Cardiac fibroblast (primary cell): ENCODE data around the gene STMN3.

ENCODE experiments used
- DNase-seq, 2 donors: peaks; one replicate each; pipeline versions ENCODE4 v3.0.0 to v3.0.0-alpha.2; 2010; ENCODE audit warnings: low read depth in 2 of 2
- H3K4me3 ChIP-seq, 2 donors: replicated peaks in 1 of 2; 1 replicate in 1 of 2; 2 replicates in 1 of 2; pipeline ENCODE4 v1.5.1; 2011; ENCODE audit warnings: low read depth in 2 of 2, low read length in 2 of 2, mild to moderate bottlenecking in 2 of 2, moderate library complexity in 1 of 2
- TF ChIP-seq, protein P1 (sequence below): IDR thresholded peaks from one replicate; pipeline ENCODE4 v1.5.1; 2011; ENCODE audit warnings: low read depth, mild to moderate bottlenecking, low read length, inconsistent platforms

STMN3 gene

DNA sequence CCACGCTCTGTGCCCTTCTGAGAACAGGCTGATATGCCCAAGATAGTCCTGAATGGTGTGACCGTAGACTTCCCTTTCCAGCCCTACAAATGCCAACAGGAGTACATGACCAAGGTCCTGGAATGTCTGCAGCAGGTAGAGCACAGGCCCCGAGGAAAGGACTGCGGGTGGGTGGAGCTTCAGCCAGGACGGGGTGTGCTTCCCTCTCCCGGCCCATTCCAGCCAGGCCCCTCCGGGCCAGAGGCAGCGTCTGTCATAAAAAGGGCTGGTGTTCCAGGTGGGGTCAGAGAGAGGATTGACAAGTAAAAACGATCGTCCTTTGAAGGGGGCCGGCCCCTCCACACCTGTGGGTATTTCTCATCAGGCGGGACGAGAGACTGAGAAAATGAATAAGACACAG lies 6.1 kb upstream of the STMN3 start:
- TF ChIP-seq, protein P1, sequence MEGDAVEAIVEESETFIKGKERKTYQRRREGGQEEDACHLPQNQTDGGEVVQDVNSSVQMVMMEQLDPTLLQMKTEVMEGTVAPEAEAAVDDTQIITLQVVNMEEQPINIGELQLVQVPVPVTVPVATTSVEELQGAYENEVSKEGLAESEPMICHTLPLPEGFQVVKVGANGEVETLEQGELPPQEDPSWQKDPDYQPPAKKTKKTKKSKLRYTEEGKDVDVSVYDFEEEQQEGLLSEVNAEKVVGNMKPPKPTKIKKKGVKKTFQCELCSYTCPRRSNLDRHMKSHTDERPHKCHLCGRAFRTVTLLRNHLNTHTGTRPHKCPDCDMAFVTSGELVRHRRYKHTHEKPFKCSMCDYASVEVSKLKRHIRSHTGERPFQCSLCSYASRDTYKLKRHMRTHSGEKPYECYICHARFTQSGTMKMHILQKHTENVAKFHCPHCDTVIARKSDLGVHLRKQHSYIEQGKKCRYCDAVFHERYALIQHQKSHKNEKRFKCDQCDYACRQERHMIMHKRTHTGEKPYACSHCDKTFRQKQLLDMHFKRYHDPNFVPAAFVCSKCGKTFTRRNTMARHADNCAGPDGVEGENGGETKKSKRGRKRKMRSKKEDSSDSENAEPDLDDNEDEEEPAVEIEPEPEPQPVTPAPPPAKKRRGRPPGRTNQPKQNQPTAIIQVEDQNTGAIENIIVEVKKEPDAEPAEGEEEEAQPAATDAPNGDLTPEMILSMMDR = no peak
- H3K4me3 ChIP-seq = peak overlapping the region; percentile 78 to 91
- DNase-seq = no peak

DNA sequence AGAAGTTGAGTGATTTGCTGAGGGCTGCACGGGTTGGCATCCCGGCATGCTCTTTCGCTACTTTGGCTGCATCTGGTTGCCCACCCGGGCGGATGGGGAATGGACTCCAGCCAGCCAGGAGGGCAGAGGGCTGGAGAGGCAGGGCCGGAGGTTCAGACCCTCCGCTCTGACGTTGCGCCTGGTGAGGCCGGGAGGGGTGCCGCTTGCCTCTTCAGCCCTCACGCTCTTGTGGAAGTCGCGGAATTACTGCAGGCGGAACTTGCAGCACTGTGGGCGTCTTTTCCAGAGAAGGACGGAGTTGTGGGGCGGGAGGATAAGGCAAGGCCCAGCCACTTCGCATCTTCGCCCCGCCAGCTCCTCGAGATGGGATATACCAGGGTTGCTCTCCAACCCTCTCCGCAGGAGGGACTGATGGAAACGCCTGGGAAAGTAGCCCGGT lies 5.5 kb upstream of the STMN3 start:
- peak; percentile 49 to 71 for DNase-seq
- TF ChIP-seq, protein P1 = no peak
- peak overlapping the region; percentile 78 to 91 for H3K4me3 ChIP-seq

DNA sequence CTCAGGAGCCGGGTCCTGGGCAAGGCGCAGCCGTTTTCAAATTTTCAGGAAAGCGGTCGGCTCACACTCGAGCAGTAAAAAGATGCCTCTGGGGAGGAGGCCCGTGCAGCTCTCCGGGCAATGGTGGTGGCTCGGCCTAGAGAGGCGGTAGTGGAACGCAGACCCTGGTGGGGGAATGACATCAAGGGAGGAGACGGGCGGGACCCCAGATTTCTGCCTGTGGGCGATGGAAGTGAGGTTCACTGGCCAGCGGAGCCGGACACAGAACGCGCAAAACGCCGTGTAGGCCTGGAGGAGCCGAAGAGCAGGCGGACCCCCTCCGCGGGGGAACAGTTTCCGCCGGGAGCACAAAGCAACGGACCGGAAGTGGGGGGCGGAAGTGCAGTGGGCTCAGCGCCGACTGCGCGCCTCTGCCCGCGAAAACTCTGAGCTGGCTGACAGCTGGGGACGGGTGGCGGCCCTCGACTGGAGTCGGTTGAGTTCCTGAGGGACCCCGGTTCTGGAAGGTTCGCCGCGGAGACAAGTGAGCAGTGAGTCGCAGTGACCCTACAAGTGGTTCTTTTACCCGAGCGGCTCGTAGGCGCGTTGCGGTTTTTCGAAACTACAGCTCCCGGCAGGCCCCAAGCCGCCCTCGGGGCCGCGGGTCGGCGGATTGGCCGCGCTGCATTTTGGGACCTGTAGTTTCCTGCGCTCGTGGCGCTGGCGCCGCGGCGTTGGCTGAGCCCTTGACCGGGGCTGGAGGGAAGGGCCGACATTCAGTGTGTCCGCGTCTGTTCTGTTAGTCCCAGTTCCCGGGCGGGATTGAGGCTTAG lies 4.9 kb upstream of the STMN3 start, which contains the start of gene RTEL1:
Gene RTEL1 (plus strand): TSS at position 376 of the 812 bp plus-strand sequence. CDS start 1,091 bp downstream, outside the sequence.
- H3K4me3 ChIP-seq = peak within 1 kb of the TSS; percentile 78 to 91
- DNase-seq = peak; percentile 93 to 96
- TF ChIP-seq, protein P1 = no peak

DNA sequence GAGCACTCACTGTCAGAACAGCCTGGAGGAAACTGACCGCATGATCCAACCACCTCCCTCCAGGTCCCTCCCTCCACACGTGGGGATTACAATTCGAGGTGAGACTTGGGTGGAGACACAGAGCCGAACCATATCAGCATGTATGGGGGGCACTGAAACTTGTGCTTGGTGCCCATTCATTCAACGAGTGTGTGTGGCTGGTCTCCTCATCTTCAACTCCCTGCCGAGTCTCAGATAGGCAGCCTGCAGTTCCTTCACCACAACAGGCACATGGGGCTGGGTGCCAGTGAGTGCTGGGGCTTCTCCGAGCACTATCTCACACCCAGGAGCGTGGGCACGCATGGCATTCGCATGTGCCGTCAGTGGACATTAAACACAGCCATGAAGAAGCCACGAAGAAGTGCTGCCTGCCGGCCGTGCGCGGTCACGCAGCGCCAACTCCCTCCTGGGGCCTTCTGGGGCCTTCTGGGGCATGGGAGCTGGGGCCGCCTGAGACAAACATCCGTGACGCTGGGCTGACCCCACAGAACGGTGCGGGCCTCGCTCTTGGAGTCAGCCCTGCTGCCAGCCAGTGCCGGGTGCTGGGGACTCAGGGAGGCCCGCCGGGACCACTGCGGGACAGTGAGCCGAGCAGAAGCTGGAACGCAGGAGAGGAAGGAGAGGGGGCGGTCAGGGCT lies 4.2 kb upstream of the STMN3 start:
- TF ChIP-seq, protein P1 = no peak
- DNase-seq = peak; percentile 16 to 26
- H3K4me3 ChIP-seq = peak overlapping the region; percentile 78 to 91

DNA sequence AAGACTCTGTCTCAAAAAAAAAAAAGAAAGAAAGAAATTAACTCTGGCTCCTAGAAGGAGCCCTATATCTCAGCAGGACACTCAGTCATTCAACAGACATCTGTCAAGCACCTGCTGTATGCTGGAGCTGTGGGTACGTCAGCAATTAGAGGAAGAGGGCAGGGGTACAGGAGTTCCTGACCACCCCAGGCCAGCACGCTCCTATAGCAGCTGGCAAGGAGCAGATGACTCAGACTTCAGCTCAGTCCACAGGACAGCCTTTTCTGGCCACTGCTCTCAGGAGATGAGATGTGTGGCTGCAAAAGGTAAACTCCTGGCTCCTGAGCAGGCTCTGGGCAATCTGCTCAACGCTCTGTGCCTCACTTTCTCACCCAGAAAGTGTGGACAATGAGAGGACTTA lies 3.2 kb upstream of the STMN3 start:
- TF ChIP-seq, protein P1 = no peak
- no peak overlapping the region for H3K4me3 ChIP-seq
- DNase-seq = no peak

DNA sequence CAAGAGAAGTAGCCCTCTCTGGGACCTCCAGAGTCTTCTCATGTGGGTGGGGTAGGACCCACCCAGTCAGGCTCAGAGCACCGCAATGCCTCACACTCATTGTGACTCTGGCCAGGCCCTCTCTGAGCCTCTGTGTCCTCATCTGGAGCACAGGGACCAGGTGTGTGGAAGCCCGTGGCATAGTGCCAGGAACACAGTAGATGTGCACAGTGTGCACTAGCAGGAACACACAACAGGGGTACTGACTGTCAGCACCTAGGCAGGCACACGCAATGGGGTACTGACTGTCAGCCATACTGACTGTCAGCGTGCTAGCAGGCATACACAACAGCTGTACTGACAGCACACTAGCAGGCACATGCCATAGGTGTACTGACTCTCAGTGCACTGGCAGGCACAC lies 2.0 kb upstream of the STMN3 start:
- DNase-seq = no peak
- TF ChIP-seq, protein P1 = no peak
- H3K4me3 ChIP-seq = no peak overlapping the region
